DOHH2 (cell line): ENCODE data around the gene ORAI2.

Experiments
- EZH2phosphoT487 ChIP-seq: fragments of 200-600 bp; sonication (generic); IDR thresholded peaks from 2 replicates; pipeline ENCODE4 v1.6.1; 2017; ENCODE audit warnings: borderline replicate concordance, mild to moderate bottlenecking, antibody characterized with exemption, low read length, moderate library complexity, mixed read lengths
- TF ChIP-seq, protein P1 (sequence below): fragments of 200-600 bp; sonication (generic); IDR thresholded peaks from one replicate; pipeline ENCODE4 v1.5.1; 2014; ENCODE audit warnings: antibody characterized with exemption, mild to moderate bottlenecking, low read depth, low read length; ENCODE audit not compliant: poor library complexity, severe bottlenecking

DNA sequence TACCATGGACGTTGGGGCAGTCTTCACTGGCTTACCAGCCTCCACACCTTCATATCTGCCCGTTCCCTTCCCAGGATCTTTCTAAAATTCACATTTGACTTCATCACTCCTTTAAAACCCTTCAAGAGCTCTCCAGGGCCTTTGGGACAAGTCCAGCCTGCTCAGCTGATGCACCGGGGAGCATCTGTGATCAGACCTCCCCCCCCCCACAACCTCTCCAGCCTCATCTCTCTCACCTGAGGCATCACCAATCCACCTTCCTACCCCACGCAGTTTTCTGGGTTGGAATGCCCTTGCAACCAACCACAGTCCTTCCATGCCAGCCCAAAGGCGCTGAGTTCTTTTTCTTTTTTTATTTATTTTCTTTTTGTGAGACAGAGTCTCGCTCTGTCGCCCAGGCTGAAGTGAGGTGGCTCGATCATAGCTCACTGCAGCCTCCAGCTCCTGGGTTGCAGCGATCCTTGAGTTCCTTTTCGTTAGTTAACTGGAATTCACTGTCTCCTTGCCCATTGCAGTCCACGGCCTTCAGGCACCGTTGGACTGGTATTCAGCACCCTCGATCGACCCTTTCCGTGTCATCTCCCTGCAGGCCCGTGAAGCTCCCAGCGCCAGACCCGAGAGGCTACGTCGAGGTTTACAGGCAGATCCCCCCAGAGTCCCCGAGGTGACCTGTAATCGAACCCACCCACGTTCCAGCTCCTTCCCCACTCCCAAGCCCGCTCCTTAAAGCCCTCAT, 30.6 kb downstream of the ORAI2 start:
- TF ChIP-seq, protein P1, sequence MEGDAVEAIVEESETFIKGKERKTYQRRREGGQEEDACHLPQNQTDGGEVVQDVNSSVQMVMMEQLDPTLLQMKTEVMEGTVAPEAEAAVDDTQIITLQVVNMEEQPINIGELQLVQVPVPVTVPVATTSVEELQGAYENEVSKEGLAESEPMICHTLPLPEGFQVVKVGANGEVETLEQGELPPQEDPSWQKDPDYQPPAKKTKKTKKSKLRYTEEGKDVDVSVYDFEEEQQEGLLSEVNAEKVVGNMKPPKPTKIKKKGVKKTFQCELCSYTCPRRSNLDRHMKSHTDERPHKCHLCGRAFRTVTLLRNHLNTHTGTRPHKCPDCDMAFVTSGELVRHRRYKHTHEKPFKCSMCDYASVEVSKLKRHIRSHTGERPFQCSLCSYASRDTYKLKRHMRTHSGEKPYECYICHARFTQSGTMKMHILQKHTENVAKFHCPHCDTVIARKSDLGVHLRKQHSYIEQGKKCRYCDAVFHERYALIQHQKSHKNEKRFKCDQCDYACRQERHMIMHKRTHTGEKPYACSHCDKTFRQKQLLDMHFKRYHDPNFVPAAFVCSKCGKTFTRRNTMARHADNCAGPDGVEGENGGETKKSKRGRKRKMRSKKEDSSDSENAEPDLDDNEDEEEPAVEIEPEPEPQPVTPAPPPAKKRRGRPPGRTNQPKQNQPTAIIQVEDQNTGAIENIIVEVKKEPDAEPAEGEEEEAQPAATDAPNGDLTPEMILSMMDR, result no peak
- no peak for TF ChIP-seq EZH2phosphoT487
